HG03457 (cell line): ENCODE measurements around the gene KRTAP1-3.
"Not testable (repeated sequence)": the region's sequence is repeated elsewhere in the genome, so short reads cannot be mapped to it uniquely, and the experiment has no call there.

Experiments
- ATAC-seq: cut with Tn5 transposase; IDR thresholded peaks from one replicate; pipeline ENCODE4 v1.9.1; 2021; ENCODE audit warnings: moderate number of reproducible peaks; ENCODE audit not compliant: unreplicated experiment

Gene KRTAP1-3, protein sequence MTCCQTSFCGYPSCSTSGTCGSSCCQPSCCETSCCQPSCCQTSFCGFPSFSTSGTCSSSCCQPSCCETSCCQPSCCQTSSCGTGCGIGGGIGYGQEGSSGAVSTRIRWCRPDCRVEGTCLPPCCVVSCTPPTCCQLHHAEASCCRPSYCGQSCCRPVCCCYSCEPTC

DNA sequence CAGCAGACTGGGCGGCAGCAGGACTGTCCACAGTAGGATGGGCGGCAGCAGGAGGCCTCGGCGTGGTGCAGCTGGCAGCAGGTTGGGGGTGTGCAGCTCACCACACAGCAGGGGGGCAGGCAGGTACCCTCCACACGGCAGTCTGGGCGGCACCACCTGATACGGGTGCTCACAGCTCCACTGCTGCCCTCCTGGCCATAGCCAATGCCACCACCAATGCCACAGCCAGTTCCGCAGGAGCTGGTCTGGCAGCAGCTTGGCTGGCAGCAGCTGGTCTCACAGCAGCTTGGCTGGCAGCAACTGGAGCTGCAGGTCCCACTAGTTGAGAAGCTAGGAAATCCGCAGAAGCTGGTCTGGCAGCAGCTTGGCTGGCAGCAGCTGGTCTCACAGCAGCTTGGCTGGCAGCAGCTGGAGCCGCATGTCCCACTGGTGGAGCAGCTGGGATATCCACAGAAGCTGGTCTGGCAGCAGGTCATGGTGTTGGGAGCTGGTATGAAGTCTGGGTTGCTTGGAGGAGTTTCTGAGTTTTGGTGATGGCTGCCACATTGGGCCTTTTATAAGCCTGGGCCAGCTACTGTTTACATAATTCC is at the start of gene KRTAP1-3:
KRTAP1-3 (minus strand) TSS at position 529 of the 590 bp plus-strand sequence; CDS start at position 476, 53 bp downstream.
- not testable (repeated sequence) for ATAC-seq

DNA sequence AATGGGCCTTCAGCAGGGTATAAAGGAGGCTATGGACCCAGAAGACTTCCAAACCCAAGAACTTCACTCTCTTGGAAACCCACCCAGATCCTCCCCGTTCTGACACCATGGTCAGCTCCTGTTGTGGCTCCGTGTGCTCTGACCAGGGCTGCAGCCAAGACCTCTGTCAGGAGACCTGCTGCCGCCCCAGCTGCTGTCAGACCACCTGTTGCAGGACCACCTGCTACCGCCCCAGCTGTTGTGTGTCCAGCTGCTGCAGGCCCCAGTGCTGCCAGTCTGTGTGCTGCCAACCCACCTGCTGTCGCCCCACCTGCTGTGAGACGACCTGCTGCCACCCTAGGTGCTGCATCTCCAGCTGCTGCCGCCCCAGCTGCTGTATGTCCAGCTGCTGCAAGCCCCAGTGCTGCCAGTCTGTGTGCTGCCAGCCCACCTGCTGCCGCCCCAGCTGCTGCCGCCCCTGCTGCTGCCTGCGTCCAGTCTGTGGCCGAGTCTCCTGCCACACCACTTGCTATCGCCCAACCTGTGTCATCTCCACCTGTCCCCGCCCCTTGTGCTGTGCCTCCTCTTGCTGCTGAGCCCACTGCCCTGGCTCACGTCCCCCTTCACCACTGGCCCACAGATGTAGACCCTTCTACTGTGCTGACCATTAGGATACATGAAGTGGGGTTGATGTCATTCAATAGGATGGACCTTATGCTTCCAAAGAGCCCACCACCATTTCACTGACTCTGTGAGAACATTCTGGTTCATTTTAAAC is 49.6 kb upstream of the KRTAP1-3 start, which contains the start of gene KRTAP4-7:
KRTAP4-7 (plus strand) TSS at position 51 of the 757 bp plus-strand sequence; CDS start at position 108, 57 bp downstream.
- ATAC-seq: not testable (repeated sequence)

DNA sequence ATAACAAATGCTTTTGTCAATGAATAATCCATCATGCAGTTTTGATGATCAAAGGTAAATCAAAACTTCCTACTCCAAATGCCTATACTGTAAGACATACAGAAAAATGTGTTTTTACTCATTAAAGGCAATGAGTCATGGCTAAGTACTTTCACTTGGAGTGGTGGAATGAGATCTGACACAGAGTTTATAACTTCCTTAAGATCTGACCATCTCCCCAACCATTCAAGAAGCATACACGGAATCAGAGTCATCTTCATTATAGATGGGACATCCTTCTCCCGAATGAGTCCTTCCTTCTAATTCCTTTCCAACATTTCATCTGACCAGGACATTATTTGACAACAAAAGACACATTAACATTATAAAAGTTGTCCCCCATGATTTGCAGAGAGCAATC is 48.8 kb upstream of the KRTAP1-3 start:
- not testable (repeated sequence) for ATAC-seq

DNA sequence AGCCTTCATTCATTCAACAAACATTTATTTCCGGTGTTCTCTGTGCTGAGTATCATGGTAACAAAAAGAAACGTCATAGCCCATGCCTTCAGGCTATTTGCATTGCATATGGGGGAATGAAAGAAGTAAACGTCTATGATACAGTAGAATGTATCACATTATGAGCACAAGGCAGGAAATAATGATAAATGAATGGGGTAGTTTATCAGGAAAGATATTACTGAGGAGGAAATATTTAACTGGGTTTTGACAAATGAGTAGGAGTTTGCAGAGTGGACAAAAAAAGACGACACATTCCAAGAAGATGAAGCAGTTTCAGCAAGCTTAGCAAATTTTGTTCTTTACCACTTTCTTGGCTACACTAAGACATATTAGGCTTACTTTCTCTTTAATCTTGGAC is 48.0 kb upstream of the KRTAP1-3 start:
- ATAC-seq: no peak

DNA sequence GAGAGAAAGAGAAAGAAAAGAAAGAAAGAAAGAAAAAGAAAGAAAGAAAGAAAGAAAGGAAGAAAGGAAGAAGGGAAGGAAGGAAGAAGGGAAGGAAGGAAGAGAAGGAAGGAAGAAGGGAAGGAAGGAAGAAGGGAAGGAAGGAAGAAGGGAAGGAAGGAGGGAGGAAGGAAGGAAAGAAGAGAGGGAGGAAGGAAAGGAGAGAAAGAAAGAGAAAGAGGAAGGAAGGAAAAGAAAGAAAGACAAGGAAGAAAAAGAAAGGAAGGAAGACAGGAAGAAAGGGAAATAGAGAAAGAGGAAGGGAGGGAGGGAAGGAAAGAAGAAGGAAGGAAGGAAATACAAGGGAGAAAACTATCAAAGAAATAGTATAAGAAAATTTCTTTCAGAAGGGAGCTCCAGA is 42.1 kb upstream of the KRTAP1-3 start:
- no peak for ATAC-seq

DNA sequence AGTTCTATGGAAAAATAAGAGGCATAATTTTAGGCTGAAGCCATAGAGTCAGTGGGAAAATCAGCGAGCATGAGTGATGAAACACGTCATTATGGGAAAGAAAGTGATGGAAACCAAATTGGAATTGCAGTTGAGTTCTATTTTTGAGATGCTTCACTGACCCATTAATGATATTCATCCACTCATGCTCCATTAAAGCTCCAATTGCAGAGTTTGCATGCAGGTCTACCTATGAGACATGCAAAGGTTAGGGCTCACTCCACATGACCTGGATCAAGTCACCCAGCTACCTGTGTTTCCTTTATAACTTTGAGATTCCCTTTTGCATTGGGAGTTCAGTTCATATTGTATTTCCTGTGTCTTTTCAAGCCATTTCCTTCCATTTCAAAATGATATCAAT is 39.0 kb upstream of the KRTAP1-3 start:
- no peak for ATAC-seq

DNA sequence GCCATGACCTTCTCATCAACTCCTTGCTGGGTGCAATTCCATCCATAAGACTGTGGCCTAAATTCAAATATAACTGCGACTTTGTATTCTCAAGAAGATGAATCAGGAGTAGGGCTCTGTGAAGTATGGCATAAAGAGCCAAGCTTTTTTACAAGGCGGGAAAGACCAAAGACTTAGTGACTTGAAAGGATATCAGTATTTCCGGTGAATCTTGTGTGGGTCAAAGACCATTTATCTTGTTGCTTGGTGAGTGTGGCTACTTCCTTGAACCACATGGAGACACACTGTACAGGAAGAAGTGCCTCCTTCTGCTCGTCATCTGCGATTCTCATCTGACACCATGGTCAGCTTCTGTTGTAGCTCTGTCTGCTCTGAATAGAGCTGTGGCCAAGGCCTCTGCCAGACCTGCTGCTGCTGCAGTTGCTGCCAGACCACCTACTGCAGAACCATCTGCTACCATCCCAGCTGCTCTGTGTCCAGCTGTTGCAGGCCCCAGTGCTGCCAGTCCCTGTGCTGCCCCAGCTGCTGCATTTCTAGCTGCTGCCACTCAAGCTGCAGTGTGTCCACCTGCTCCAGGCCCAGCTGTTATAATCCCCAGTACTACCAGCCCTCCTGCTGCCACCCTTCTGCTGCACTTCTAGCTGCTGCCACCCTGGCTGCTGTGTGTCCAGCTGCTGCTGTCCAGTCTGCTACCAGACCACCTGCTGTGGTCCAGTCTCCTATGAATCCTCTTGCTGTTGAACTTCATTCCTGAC is 37.1 kb upstream of the KRTAP1-3 start:
- no peak for ATAC-seq

DNA sequence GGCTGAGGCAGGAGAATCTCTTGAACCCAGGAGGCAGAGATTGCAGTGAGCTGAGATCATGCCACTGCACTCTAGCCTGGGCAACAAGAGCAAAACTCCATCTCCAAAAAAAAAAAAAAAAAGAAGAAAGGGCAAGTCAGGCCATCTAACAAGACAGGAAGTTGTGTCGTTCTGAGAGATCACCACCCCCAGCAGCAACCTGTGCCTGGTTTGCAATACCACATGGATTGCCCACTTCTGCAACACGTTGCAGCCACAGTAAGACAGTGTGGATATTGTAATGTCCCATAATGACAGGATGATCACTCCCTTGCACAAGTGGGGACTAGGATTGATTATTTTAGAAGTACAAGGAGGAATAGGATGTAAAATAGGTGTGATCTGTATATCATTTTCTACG is 34.4 kb upstream of the KRTAP1-3 start:
- no peak for ATAC-seq

DNA sequence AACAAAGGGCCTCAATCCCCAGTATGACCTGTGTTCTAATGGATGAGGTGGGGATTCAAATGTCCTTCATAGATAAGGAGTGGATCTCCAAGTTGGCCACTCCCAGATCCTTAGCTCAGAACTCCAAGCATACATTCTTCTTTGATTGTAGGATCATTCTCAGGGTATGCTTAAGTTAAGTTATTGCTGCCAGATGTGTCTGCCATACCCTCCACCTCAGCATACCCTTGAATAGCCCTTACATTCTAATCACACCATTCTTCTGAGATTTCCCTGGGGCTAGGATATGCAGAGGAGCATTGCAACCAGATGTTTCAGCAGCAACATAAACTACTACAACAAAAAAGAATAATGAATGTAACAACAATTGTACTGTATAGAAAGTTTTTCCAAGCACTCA is 32.6 kb upstream of the KRTAP1-3 start:
- ATAC-seq: no peak

DNA sequence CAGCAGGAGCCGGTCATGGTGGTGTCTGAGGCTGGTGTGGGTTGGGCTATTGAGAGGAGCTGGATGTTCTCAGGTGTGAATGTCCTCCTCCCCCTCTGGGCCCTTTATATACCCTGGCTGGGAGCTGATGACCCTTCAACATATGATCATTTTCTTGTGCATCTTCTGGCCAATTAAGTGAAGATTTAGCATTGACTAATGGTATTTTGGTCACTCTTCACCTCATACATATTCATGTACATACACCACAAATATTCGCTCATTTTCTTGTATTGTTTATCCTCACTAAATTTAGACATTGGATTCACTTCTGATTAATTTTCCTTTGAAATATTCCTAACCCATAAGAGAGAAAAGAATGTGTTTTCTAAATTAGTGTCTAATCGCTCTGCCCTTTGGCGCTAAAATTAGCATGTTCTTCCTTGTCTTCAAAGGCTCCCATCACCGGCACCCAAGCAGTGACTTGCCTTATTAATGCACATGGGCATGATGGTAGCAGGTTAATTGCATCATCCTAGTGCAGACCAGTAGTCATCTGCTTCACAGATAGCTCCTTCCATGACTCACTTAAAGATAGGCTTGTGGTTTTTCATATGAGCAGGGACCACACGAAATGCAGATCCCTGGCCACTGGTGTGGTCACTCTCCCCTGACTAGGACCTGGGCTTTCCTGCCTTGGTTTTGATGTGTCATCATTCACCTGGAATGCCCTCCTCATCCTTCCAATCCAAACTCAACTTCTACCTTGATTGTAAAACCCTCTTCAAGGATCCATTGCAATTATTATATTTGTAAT is 31.4 kb upstream of the KRTAP1-3 start, which contains the start of gene KRTAP2-4:
KRTAP2-4 (minus strand) TSS at position 51 of the 796 bp plus-strand sequence; CDS start at position 17, 34 bp downstream.
- ATAC-seq: no peak

DNA sequence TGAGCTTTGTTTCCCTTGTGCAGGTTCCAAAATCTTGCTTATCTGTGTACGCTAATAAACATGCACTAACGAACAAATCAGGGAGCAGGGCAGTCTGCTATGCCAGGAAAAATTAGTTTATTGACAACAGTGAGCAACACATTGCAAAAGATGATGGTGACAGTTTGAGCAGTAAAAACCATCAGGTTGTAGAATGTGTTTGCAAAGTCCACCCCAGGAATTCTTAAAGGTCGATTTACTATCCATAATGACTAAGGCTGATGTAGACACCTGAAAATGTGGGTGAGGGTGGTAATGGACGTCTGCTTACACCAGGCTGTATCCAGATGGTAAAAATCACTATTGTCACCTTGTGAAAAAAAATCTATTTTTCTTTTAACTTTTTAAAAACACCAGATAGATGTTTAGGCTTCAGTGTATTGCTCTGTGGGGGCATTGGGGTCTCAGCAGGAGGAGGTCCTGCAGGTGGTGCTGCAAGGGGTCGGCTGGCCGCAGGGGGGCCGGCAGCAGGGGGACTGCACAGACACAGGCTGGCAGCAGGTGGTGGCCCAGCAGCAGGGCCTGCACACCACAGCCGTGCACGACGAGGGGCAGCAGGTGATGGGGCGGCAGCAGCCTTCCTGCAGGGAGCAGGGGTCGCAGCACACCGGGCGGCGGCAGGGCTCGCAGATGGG is 30.5 kb upstream of the KRTAP1-3 start:
- not testable (repeated sequence) for ATAC-seq

DNA sequence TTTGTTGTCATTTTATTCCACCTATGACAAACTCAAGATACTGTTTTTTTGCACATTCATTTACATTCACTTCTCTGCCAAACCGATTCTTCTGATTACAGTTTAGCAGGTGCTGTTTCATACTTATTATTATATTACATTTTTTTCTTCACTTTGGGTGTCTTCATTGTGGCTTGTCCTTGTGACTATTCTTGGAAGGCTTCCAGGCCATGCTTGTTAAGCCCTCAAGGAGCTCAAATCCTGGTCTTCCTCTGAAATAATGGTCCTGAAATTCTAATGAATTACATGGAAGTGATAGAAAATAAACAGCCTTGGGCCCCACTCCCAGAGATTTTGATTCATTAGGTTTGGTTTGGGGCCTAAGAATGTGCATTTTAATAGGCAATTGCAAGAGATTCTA is 29.6 kb upstream of the KRTAP1-3 start:
- ATAC-seq: no peak

DNA sequence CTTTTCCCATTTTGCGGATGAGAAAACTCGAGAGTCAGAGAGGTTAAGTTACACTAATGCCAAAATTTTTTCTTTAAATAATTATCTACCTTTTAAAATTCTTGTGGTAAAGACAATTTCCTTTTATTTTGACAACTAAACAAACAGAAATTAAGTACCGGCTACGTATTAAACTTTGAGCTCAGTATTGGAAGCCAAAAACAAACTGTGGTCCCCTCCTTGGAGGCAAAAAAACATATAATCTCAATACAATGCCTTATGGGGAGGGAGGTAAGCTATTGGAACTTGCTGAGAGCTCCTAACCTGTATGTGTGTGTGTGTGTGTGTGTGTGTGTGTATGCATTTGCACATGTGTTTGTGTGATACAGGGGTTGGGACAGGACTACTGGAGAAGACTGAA is 28.8 kb upstream of the KRTAP1-3 start:
- no peak for ATAC-seq

DNA sequence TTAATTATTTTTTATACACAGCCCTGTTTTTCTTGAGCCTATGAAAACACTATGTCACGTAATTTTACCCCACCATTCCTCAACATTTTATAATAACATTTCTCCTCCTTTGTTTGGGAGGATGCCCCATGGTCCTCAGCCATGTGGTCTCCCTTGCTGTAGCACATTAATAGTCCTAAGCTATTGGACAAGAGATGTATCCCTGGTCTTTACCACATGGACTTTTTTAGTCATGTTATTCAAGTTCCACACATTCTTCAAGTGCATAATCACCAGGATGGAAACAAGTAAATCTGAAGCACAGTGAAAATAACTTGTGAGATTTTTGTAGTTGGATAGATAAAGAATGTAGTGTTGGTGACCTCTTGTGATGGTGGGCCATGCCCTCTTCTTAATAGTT is 27.3 kb upstream of the KRTAP1-3 start:
- ATAC-seq: no peak

DNA sequence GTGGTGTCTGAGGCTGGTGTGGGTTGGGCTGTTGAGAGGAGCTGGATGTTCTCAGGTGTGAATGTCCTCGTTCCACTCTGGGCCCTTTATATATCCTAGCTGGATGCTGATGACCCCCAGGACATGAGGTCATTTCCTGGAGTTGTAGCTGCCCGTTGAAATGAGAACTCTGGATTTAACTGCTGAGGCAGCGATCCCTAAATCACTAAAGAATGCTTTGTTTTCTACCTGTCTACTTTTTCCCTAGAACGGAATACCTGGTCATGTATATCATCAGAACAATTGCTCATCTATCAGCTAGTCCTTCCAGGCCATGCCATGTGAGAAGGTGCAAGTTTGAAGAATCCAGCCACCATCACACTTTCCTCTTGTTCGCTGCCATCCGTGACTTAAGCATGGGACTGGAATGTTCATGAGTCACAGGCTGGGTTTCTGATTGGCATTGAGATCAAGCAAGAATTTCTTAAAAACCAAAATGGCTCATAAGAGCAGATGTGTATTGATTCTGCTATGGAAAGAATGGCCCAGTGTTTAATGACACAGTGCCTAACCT is 25.5 kb upstream of the KRTAP1-3 start, which contains the start of gene KRTAP2-3:
KRTAP2-3 (minus strand) TSS at position 63 of the 553 bp plus-strand sequence. CDS start 64 bp downstream, outside the sequence.
- ATAC-seq: no peak

DNA sequence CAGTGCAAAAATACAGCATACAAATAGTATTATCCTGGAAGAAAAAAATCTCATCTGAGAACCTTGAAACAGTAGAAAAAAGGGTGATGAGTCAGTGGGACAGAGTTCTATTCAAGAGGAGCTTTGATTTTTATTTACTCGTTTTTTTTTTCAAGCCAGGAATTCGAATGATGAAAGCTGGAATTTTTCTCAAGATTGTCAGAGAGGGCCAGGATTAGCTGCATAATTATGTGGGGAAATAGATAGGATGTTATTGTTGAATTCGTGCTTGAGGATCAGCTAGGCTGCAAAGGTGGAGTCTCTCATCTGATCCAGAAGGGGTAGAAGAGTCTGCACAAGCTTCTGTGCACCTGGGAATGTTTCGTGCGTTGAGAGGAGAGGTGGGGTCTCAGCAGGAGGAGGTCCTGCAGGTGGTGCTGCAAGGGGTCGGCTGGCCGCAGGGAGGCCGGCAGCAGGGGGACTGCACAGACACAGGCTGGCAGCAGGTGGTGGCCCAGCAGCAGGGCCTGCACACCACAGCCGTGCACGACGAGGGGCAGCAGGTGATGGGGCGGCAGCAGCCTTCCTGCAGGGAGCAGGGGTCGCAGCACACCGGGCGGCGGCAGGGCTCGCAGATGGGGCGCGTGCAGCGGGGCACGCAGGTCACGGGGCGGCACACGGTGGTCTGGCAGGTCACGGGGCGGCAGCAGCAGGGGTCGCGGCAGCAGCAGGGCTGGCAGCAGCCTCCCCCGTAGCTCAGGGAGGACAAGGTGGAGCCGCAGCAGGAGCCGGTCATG is 24.8 kb upstream of the KRTAP1-3 start:
- not testable (repeated sequence) for ATAC-seq

DNA sequence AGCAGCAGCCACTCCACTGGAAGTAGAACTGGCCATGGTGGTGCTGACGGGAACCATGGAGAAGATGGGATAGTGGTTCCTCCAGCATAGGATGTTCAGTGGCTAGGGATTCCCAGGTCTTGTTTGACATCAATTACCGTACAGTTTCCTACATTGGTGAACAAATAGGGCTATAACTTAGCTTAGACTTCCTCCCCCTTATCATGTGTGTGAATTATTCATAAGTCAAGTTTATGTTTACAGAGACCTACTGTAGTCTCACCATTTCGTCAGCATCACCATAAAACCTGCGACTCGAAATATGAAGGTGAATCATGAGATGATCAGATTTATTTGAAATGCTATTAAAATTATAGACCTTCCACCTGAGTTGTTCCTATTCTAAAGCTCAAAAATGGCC is 24.1 kb upstream of the KRTAP1-3 start:
- ATAC-seq: no peak

DNA sequence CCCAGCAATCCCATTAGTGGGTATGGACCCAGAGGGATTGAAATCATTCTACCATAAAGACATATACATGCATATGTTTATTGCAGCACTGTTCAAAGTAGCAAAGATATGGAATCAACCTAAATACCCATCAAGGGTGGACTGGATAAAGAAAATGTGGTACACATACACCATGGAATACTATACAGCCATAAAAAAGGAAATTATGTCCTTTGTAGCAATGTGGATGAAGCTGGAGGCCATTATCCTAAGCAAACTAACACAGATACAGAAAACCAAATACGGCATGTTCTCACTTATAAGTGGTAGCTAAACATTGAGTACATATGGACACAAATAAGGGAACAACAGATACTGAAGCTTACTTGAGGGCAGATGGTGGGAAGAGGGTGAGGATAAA is 22.9 kb upstream of the KRTAP1-3 start:
- no peak for ATAC-seq

DNA sequence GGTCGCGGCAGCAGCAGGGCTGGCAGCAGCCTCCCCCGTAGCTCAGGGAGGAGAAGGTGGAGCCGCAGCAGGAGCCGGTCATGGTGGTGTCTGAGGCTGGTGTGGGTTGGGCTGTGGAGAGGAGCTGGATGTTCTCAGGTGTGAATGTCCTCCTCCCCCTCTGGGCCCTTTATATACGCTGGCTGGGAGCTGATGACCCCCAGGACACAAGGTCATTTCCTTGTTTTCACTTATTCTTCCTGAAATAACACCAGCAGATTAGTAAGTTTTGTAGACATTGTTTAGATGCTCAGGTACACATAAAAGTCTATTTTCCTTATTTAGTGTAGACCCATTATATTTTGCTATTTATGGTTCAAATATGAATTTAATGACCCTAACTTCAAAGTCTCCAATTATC is 20.5 kb upstream of the KRTAP1-3 start, which contains the start of gene KRTAP2-2:
KRTAP2-2 (minus strand) TSS at position 101 of the 400 bp plus-strand sequence; CDS start at position 82, 19 bp downstream.
- not testable (repeated sequence) for ATAC-seq
